Measurements from ENCODE around the gene WDR5B. TPM values are rescaled to one million over a fixed set of nuclear protein-coding genes. Genes with fewer than 3 reads are reported as not detected.

WDR5B gene
- total RNA-seq, 1 experiment from 2014 or later: 3.4 TPM

GRCh38 chr3:122421101-122421500 lies 5.2 kb upstream of the WDR5B start:
- no TSS peak for BruUV-seq (replicated peaks)
- ChIA-PET POLR2A (interaction anchor here (0.7 kb wide), 1 partner anchor 1526 kb away, joined by 3 read pairs; no protein-coding TSS in a partner anchor), RAD21 (ENCODE audit: low non-redundant PET in 1 of 2, low total read pairs in 2 of 2, uncharacterized antibody in 2 of 2, unreplicated experiment in 2 of 2) (interaction anchor here in 1 of 2 experiments (0.6 kb wide), 1 partner anchor 657 kb away, joined by 3 read pairs; no protein-coding TSS in a partner anchor), CTCF (no interaction called here)
- peaks cover 13% of the 10 kb centered on the region for H3K79me2 ChIP-seq (ENCODE audit: insufficient read depth, low read length)
- no peaks in the 10 kb centered on the region for H3K27me3 ChIP-seq (ENCODE audit: insufficient read depth, low read length)
- H3K4me3 ChIP-seq (replicated peaks in 1 of 2; ENCODE audit: low read depth in 1 of 2, low read length in 2 of 2): no peak overlapping the region
- H2AFZ ChIP-seq (ENCODE audit: low read depth, low read length, poor library complexity, severe bottlenecking): no peak overlapping the region
- no peaks in the 10 kb centered on the region for H3K9me2 ChIP-seq (ENCODE audit: insufficient read depth)
- H3K9me3 ChIP-seq (ENCODE audit: control insufficient read depth in 1 of 2, insufficient read depth in 1 of 2, low read depth in 1 of 2, low read length in 2 of 2): no peaks in the 10 kb centered on the region
- peaks cover 7 to 11% of the 10 kb centered on the region in 2 experiments; a peak in 2 of 4 replicates for H3K36me3 ChIP-seq (ENCODE audit: control insufficient read depth in 1 of 2, insufficient read depth in 2 of 2, low read length in 2 of 2)
- no peak overlapping the region for H3K4me2 ChIP-seq (ENCODE audit: low read length)
- intact Hi-C loops (cut with micrococcal nuclease): no loop called here
- ATAC-seq: no peak
- peaks cover 0 to 7% of the 10 kb centered on the region in 2 experiments; a peak in 3 of 4 replicates for H3K4me1 ChIP-seq (ENCODE audit: control insufficient read depth in 1 of 2, insufficient read depth in 2 of 2, low read length in 2 of 2)
- no peak for DNase-seq (ENCODE audit: low read depth, low spot score)
- H3K27ac ChIP-seq (ENCODE audit: low read depth, low read length): no peak overlapping the region
- TF ChIP-seq REST (IDR thresholded peaks at IDR 0.05; ENCODE audit: low read depth): no peak
- TF ChIP-seq ZNF274 (IDR thresholded peaks at IDR 0.05; ENCODE audit: low read depth, low read length): no peak
- no peak for TF ChIP-seq EZH2 (IDR thresholded peaks at IDR 0.05)
- TF ChIP-seq JUND (IDR thresholded peaks at IDR 0.05): no peak
- no peak for TF ChIP-seq TCF7L2 (IDR thresholded peaks at IDR 0.05; ENCODE audit: borderline replicate concordance, extremely low read depth, insufficient read depth, insufficient read length)
- TF ChIP-seq SIN3A (IDR thresholded peaks at IDR 0.05; ENCODE audit: low read depth): no peak
- TF ChIP-seq CBX3 (IDR thresholded peaks at IDR 0.05; ENCODE audit: low read depth): no peak
- no peak for TF ChIP-seq ZBTB33 (IDR thresholded peaks at IDR 0.05; ENCODE audit: extremely low read depth, insufficient replicate concordance, low read length)
- TF ChIP-seq ATF3 (IDR thresholded peaks at IDR 0.05): no peak
- TF ChIP-seq EGR1 (IDR thresholded peaks at IDR 0.05; ENCODE audit: low read depth): no peak
- no peak for TF ChIP-seq MAX (IDR thresholded peaks at IDR 0.05)
- TF ChIP-seq CEBPB (IDR thresholded peaks at IDR 0.05; ENCODE audit: low read depth): no peak
- TF ChIP-seq YY1 (IDR thresholded peaks at IDR 0.05; ENCODE audit: extremely low read depth, insufficient replicate concordance, low read depth, low read length): no peak
- no peak for TF ChIP-seq ZFX (IDR thresholded peaks at IDR 0.05)
- TF ChIP-seq SRF (IDR thresholded peaks at IDR 0.05; ENCODE audit: low read depth): no peak
- H3K9ac ChIP-seq (ENCODE audit: low read length): no peak overlapping the region
- H4K20me1 ChIP-seq (ENCODE audit: insufficient read depth): no peaks in the 10 kb centered on the region
